MCF 10A (cell line): ENCODE results near the gene SEMA3A. TPM values are rescaled to one million over a fixed set of nuclear protein-coding genes. Genes with fewer than 3 reads are reported as not detected.

ENCODE experiments used
- BruUV-seq: library from RNA; stranded (reverse); fragments of 400-500 nt; replicated peaks from 2 replicates; lab custom pipeline; 2021; lab: Mats Ljungman, UMichigan
- CTCF ChIA-PET: fragments of 300-600 bp; sonication (Branson Sonifier 250); formaldehyde crosslinking; extraction: SDS; loops from one replicate; lab custom pipeline; 2021; ENCODE audit warnings: antibody characterized with exemption, inconsistent platforms; lab: Yijun Ruan, JAX
- POLR2A ChIA-PET: fragments of 300-600, 350-650 bp; sonication (Branson Sonifier 250); formaldehyde crosslinking; extraction: SDS; loops from one replicate; lab custom pipeline; 2020; ENCODE audit warnings: antibody characterized with exemption, inconsistent platforms; lab: Yijun Ruan, JAX
- DNase-seq: peaks from one replicate; pipeline ENCODE4 v3.0.0-alpha.2; 2018; ENCODE audit not compliant: unreplicated experiment
- H3K27ac Mint-ChIP-seq: one replicate; pipeline ENCODE4 v1.8.0; 2022; ENCODE audit warnings: mild to moderate bottlenecking, low read depth, mixed read lengths; ENCODE audit not compliant: unreplicated experiment
- H3K27me3 Mint-ChIP-seq: one replicate; pipeline ENCODE4 v1.8.0; 2022; ENCODE audit warnings: mixed read lengths; ENCODE audit not compliant: insufficient read depth, unreplicated experiment
- H3K36me3 Mint-ChIP-seq: one replicate; pipeline ENCODE4 v1.8.0; 2022; ENCODE audit warnings: mild to moderate bottlenecking, moderate library complexity, mixed read lengths; ENCODE audit not compliant: insufficient read depth, unreplicated experiment
- H3K4me1 Mint-ChIP-seq: one replicate; pipeline ENCODE4 v1.8.0; 2022; ENCODE audit warnings: mixed read lengths; ENCODE audit not compliant: insufficient read depth, unreplicated experiment
- H3K4me3 Mint-ChIP-seq: one replicate; pipeline ENCODE4 v1.8.0; 2022; ENCODE audit warnings: mild to moderate bottlenecking, moderate library complexity, mixed read lengths; ENCODE audit not compliant: unreplicated experiment
- H3K9me3 Mint-ChIP-seq: one replicate; pipeline ENCODE4 v1.8.0; 2022; ENCODE audit warnings: mixed read lengths; ENCODE audit not compliant: unreplicated experiment
- CTCF ChIP-seq: fragments of 200-600 bp; IDR thresholded peaks from one replicate; pipeline ENCODE4 v1.8.0; 2022; ENCODE audit warnings: antibody characterized with exemption, mild to moderate bottlenecking; ENCODE audit not compliant: unreplicated experiment
- intact Hi-C: fragments of 100-400 bp; cut with micrococcal nuclease; formaldehyde crosslinking; loops from 2 replicates; pipeline ENCODE4 v1.14.1; 2022
- total RNA-seq: library from RNA; stranded (reverse); gene quantifications from 2 replicates; pipeline ENCODE4 v1.2.3, GENCODE V29; 2022

SEMA3A gene
- total RNA-seq, 1 experiment from 2014 or later = 3.2 TPM

- no peaks in the 10 kb centered on the region for H3K27me3 Mint-ChIP-seq
- no peak overlapping the region for H3K27ac Mint-ChIP-seq
- TF ChIP-seq CTCF = no peak
- DNase-seq = no peak
- BruUV-seq = no TSS peak
- POLR2A ChIA-PET = no interaction called here
- peaks cover 8% of the 10 kb centered on the region for H3K4me1 Mint-ChIP-seq
- no peaks in the 10 kb centered on the region for H3K36me3 Mint-ChIP-seq
- intact Hi-C loops = no loop called here
- CTCF ChIA-PET = no interaction called here
- no peak overlapping the region for H3K4me3 Mint-ChIP-seq
- H3K9me3 Mint-ChIP-seq = no peaks in the 10 kb centered on the region
These were observed 57.8 kb downstream of the SEMA3A start for GRCh38 chr7:84136809-84137208.

GRCh38 chr7:84136336-84136735 is 58.3 kb downstream of the SEMA3A start:
- CTCF ChIA-PET = no interaction called here
- no peaks in the 10 kb centered on the region for H3K9me3 Mint-ChIP-seq
- H3K27ac Mint-ChIP-seq = no peak overlapping the region
- no peak for DNase-seq
- POLR2A ChIA-PET = interaction anchor here (0.7 kb wide), 1 partner anchor 38 kb away, joined by 3 read pairs; no protein-coding TSS in a partner anchor
- H3K36me3 Mint-ChIP-seq = no peaks in the 10 kb centered on the region
- H3K4me3 Mint-ChIP-seq = no peak overlapping the region
- intact Hi-C loops = no loop called here
- no peak for TF ChIP-seq CTCF
- H3K4me1 Mint-ChIP-seq = peaks cover 8% of the 10 kb centered on the region
- no peaks in the 10 kb centered on the region for H3K27me3 Mint-ChIP-seq
- BruUV-seq = no TSS peak

GRCh38 chr7:84134169-84134568 is 60.4 kb downstream of the SEMA3A start:
- H3K36me3 Mint-ChIP-seq = no peaks in the 10 kb centered on the region
- BruUV-seq = no TSS peak
- POLR2A ChIA-PET = no interaction called here

GRCh38 chr7:84125654-84126053 is 68.9 kb downstream of the SEMA3A start:
- Mint-ChIP-seq H3K4me3 (no peak overlapping the region), H3K4me1 (no peaks in the 10 kb centered on the region), H3K27me3 (no peaks in the 10 kb centered on the region), H3K36me3 (no peaks in the 10 kb centered on the region), H3K27ac (no peak overlapping the region), H3K9me3 (no peaks in the 10 kb centered on the region)
- no peak for TF ChIP-seq CTCF
- no TSS peak for BruUV-seq
- ChIA-PET CTCF (no interaction called here), POLR2A (no interaction called here)
- intact Hi-C loops = no loop called here
- DNase-seq = no peak

More at GRCh38 chr7:84134169-84134568, 60.4 kb downstream of the SEMA3A start:
- H3K9me3 Mint-ChIP-seq = no peaks in the 10 kb centered on the region
- no peak overlapping the region for H3K4me3 Mint-ChIP-seq
- H3K4me1 Mint-ChIP-seq = no peaks in the 10 kb centered on the region
- TF ChIP-seq CTCF = no peak
- CTCF ChIA-PET = interaction anchor here (0.6 kb wide), 1 partner anchor 184 kb away, joined by 3 read pairs; no protein-coding TSS in a partner anchor
- intact Hi-C loops = no loop called here
- H3K27me3 Mint-ChIP-seq = no peaks in the 10 kb centered on the region
- no peak for DNase-seq
- no peak overlapping the region for H3K27ac Mint-ChIP-seq
